GM19238 (cell line): ENCODE data around the gene WDR47.
"Not testable (repeated sequence)": the region's sequence is repeated elsewhere in the genome, so short reads cannot be mapped to it uniquely, and the experiment has no call there.

Source experiments
- DNase-seq: peaks from one replicate; pipeline ENCODE4 v3.0.0; 2011; ENCODE audit warnings: low spot score; ENCODE audit not compliant: insufficient read length

WDR47 gene

GRCh38 chr1:109052145-109052544, 10.2 kb upstream of the WDR47 start:
- DNase-seq, result not testable (repeated sequence)

GRCh38 chr1:109050228-109050995, 8.5 kb upstream of the WDR47 start:
- no peak for DNase-seq

- no peak for DNase-seq
Measured at GRCh38 chr1:109048335-109048734, 6.4 kb upstream of the WDR47 start.

- DNase-seq, result no peak
Measured at GRCh38 chr1:109047339-109047738, 5.4 kb upstream of the WDR47 start.

GRCh38 chr1:109046671-109047070, 4.8 kb upstream of the WDR47 start:
- DNase-seq, result no peak

- no peak for DNase-seq
Measured at GRCh38 chr1:109045595-109045994, 3.7 kb upstream of the WDR47 start.

GRCh38 chr1:109040989-109041620, 797 bp downstream of the WDR47 start:
- peak; percentile 36 for DNase-seq

- no peak for DNase-seq
Measured at GRCh38 chr1:109040627-109040988, 1.3 kb downstream of the WDR47 start.

- no peak for DNase-seq
Measured at GRCh38 chr1:109034382-109034781, 7.5 kb downstream of the WDR47 start.

- DNase-seq, result not testable (repeated sequence)
Measured at GRCh38 chr1:109029493-109029892, 12.4 kb downstream of the WDR47 start.

GRCh38 chr1:109027841-109028240, 14.1 kb downstream of the WDR47 start:
- no peak for DNase-seq

GRCh38 chr1:109025694-109026093, 16.2 kb downstream of the WDR47 start:
- DNase-seq, result no peak

GRCh38 chr1:109024646-109025045, 17.3 kb downstream of the WDR47 start:
- no peak for DNase-seq

- DNase-seq, result no peak
Measured at GRCh38 chr1:109020693-109021257, 21.1 kb downstream of the WDR47 start.

- not testable (repeated sequence) for DNase-seq
Measured at GRCh38 chr1:109017719-109018118, 24.2 kb downstream of the WDR47 start.

GRCh38 chr1:109017134-109017533, 24.8 kb downstream of the WDR47 start:
- no peak for DNase-seq

- DNase-seq, result no peak
Measured at GRCh38 chr1:109011335-109011734, 30.6 kb downstream of the WDR47 start.

GRCh38 chr1:108996622-108997021, 45.3 kb downstream of the WDR47 start:
- DNase-seq, result not testable (repeated sequence)

GRCh38 chr1:108983114-108983513, 58.8 kb downstream of the WDR47 start:
- DNase-seq, result no peak

GRCh38 chr1:108976658-108977057, 65.2 kb downstream of the WDR47 start:
- no peak for DNase-seq

GRCh38 chr1:108972951-108973350, 69.0 kb downstream of the WDR47 start:
- DNase-seq, result no peak

GRCh38 chr1:108969346-108969745, 72.6 kb downstream of the WDR47 start:
- DNase-seq, result no peak
